K562 (cell line): Measurements from ENCODE around the gene TMEM245. TPM values are rescaled to one million over a fixed set of nuclear protein-coding genes. Genes with fewer than 3 reads are reported as not detected.
A peak's percentile ranks its signal among the peaks of the same experiment; 100 is the strongest.

Experiments used
- BCL6 ChIP-seq: fragments of 250-450 bp; sonication (Bioruptor Pico); IDR thresholded peaks from 2 replicates; pipeline ENCODE4 v1.4.0; 2020
- ESRRA ChIP-seq: fragments of 450-650 bp; IDR thresholded peaks from 2 replicates; pipeline ENCODE4 v1.6.1; 2014; ENCODE audit warnings: low read depth, mild to moderate bottlenecking, moderate library complexity, borderline replicate concordance
- ETS2 ChIP-seq: IDR thresholded peaks from 2 replicates; pipeline ENCODE4 v1.6.1; 2016; ENCODE audit warnings: borderline replicate concordance, missing genetic modification characterization, mild to moderate bottlenecking, moderate library complexity, missing compliant biosample characterization; ENCODE audit not compliant: poor library complexity, severe bottlenecking
- FIP1L1 ChIP-seq: fragments of 200-400 bp; formaldehyde crosslinking; IDR thresholded peaks from 2 replicates; pipeline ENCODE4 v1.6.1; 2018; ENCODE audit warnings: mild to moderate bottlenecking, low read depth, low read length; ENCODE audit not compliant: poor library complexity, severe bottlenecking
- HDAC2 ChIP-seq: fragments of 450-650 bp; IDR thresholded peaks from 2 replicates; pipeline ENCODE4 v1.6.1; 2016; ENCODE audit warnings: mild to moderate bottlenecking
- HMGXB4 ChIP-seq: sonication (generic); formaldehyde crosslinking; IDR thresholded peaks from 2 replicates; pipeline ENCODE4 v1.8.1; 2023; ENCODE audit warnings: mild to moderate bottlenecking, missing genetic modification reagents
- KDM2B ChIP-seq: fragments of 250-450 bp; sonication (Bioruptor Pico); IDR thresholded peaks from 2 replicates; pipeline ENCODE4 v1.8.0; 2021; ENCODE audit warnings: mild to moderate bottlenecking, moderate library complexity
- LCOR ChIP-seq: sonication (generic); formaldehyde crosslinking; IDR thresholded peaks from 2 replicates; pipeline ENCODE4 v1.8.0; 2022; ENCODE audit warnings: mild to moderate bottlenecking, missing genetic modification reagents
- NCOA6 ChIP-seq: fragments of 450-650 bp; IDR thresholded peaks from 2 replicates; pipeline ENCODE4 v1.6.1; 2017; ENCODE audit warnings: mild to moderate bottlenecking
- NONO ChIP-seq, 2 experiments: fragments of 200-400 bp in 1 of 2; fragments of 450-650 bp in 1 of 2; formaldehyde crosslinking in 1 of 2; IDR thresholded peaks; 2 replicates each; pipeline ENCODE4 v1.6.1; 2017; ENCODE audit warnings: low read depth in 2 of 2, mild to moderate bottlenecking in 2 of 2, moderate library complexity in 2 of 2, low read length in 1 of 2
- PCBP1 ChIP-seq: fragments of 200-400 bp; formaldehyde crosslinking; IDR thresholded peaks from 2 replicates; pipeline ENCODE4 v1.6.1; 2018; ENCODE audit warnings: mild to moderate bottlenecking, low read depth, low read length; ENCODE audit not compliant: poor library complexity, severe bottlenecking
- PRMT5 ChIP-seq: sonication (generic); formaldehyde crosslinking; IDR thresholded peaks from 2 replicates; pipeline ENCODE4 v1.5.0; 2020; ENCODE audit warnings: missing genetic modification reagents
- RERE ChIP-seq: sonication (generic); formaldehyde crosslinking; IDR thresholded peaks from 2 replicates; pipeline ENCODE4 v1.8.0; 2023; ENCODE audit warnings: missing genetic modification reagents, mild to moderate bottlenecking, borderline replicate concordance
- SMAD4 ChIP-seq: fragments of 250-450 bp; sonication (Bioruptor Pico); conservative IDR thresholded peaks from 2 replicates; pipeline ENCODE4 v1.8.0; 2021; ENCODE audit warnings: inconsistent platforms, mild to moderate bottlenecking, moderate library complexity
- THAP12 ChIP-seq: fragments of 250-450 bp; sonication (Bioruptor Pico); IDR thresholded peaks from 2 replicates; pipeline ENCODE4 v1.9.0; 2021; ENCODE audit warnings: mild to moderate bottlenecking, inconsistent platforms
- ZNF444 ChIP-seq: fragments of 250-450 bp; sonication (Bioruptor Pico); IDR thresholded peaks from 2 replicates; pipeline ENCODE4 v1.4.0; 2020; ENCODE audit warnings: mild to moderate bottlenecking, moderate library complexity
- ZNF699 ChIP-seq: fragments of 250-450 bp; sonication (Bioruptor Pico); IDR thresholded peaks from 2 replicates; pipeline ENCODE4 v1.8.0; 2021; ENCODE audit warnings: mild to moderate bottlenecking, moderate library complexity; ENCODE audit not compliant: insufficient replicate concordance
- ZSCAN32 ChIP-seq: fragments of 450-650 bp; formaldehyde crosslinking; IDR thresholded peaks from 2 replicates; pipeline ENCODE4 v1.4.0; 2020; ENCODE audit warnings: mild to moderate bottlenecking, moderate library complexity
- polyA plus RNA-seq, 8 experiments: library from polyadenylated mRNA; depleted of rRNA in 4 of 8; stranded (reverse) in 5 of 8; unstranded in 3 of 8; fragments of >200 nt; fragmentation: Nextera tagmentation in 2 of 8; fragmentation: Illumina TruSeq in 1 of 8; extraction: Ambion mirVana in 2 of 8; extraction: Trizol in 1 of 8; gene quantifications; 2 replicates each; pipeline versions ENCODE4 v1.2.1 to v1.2.3, GENCODE V29; 2011 to 2014; ENCODE audit warnings: inconsistent platforms in 1 of 8, missing spikeins in 1 of 8
- total RNA-seq, 7 experiments: library from RNA; depleted of rRNA in 6 of 7; stranded (reverse); fragments of >200 nt in 6 of 7; fragmentation: Illumina TruSeq in 2 of 7; extraction: Trizol in 2 of 7; gene quantifications; 2 replicates each; pipeline versions ENCODE4 v1.2.1 to v1.2.3, GENCODE V29; 2011 to 2021; ENCODE audit warnings: low replicate concordance in 1 of 7

Gene TMEM245
- total and polyA plus RNA-seq, 9 of the 15 experiments (the other 6 are each of a cell fraction or from before 2014, with no cell fraction given): 8.5 to 43.2 (median 24.3) TPM

GRCh38 chr9:109012876-109013678, 106.7 kb downstream of the TMEM245 start, which contains the start of gene CTNNAL1 (continued):
- no peak for TF ChIP-seq ETS2 (tag)
- TF ChIP-seq HMGXB4: no peak
- TF ChIP-seq RERE (CRISPR knock-in tag): no peak
- TF ChIP-seq FIP1L1: peak; percentile 59
- peak in 1 of 2 experiments; percentile 62; a peak in 2 of 4 replicates for TF ChIP-seq NONO (IDR thresholded peaks at IDR 0.05; ENCODE audit: low read depth in 2 of 2, low read length in 1 of 2)
- no peak for TF ChIP-seq ZSCAN32 (CRISPR knock-in tag)
- no peak for TF ChIP-seq NCOA6
- no peak for TF ChIP-seq ESRRA
- TF ChIP-seq ZNF699 (CRISPR knock-in tag): no peak
- 0 out of 2 replicates have a peak, but pooled peaks have one; percentile 55 for TF ChIP-seq LCOR (CRISPR knock-in tag)
- TF ChIP-seq KDM2B (CRISPR knock-in tag): peak; percentile 4; the same call in 1 of the 2 replicates
- TF ChIP-seq ZNF444 (CRISPR knock-in tag): no peak
- peak; percentile 83 for TF ChIP-seq SMAD4
- TF ChIP-seq BCL6 (CRISPR knock-in tag): no peak
- no peak for TF ChIP-seq HDAC2
- peak; percentile 90; the same call in 1 of the 2 replicates for TF ChIP-seq THAP12 (CRISPR knock-in tag)
- TF ChIP-seq PRMT5 (CRISPR knock-in tag): no peak
- TF ChIP-seq PCBP1: peak; percentile 46
